HepG2 (cell line): ENCODE results near the gene TET2. TPM values are rescaled to one million over a fixed set of nuclear protein-coding genes. Genes with fewer than 3 reads are reported as not detected.

Experiments used
- ATAC-seq: fragments of 200-7000 bp; cut with Tn5 transposase; 3 replicates; pipeline ENCODE4 v1.9.1; 2020; ENCODE audit warnings: mild to moderate bottlenecking, moderate library complexity
- BruUV-seq: library from RNA; stranded (reverse); fragments of 400-500 nt; replicated peaks from 2 replicates; lab custom pipeline; 2021; lab: Mats Ljungman, UMichigan
- CTCF ChIA-PET: fragments of 300-600 bp; formaldehyde crosslinking; extraction: SDS; loops from one replicate; lab custom pipeline; 2021; ENCODE audit warnings: low total read pairs, inconsistent platforms, low intra/inter-chr PET ratio; lab: Yijun Ruan, JAX
- POLR2A ChIA-PET: fragments of 350-600 bp; sonication (Branson Sonifier 250); formaldehyde crosslinking; loops from one replicate; lab custom pipeline; 2020; ENCODE audit warnings: antibody characterized with exemption, inconsistent platforms; lab: Yijun Ruan, JAX
- DNase-seq: peaks from one replicate; pipeline ENCODE4 v3.0.0-alpha.2; 2015; ENCODE audit warnings: low spot score
- FAIRE-seq: peaks from 3 replicates; lab custom pipeline; 2011; peaks lifted over from hg19 to GRCh38; lab: Jason Lieb, UNC
- H2AFZ ChIP-seq: one replicate; pipeline ENCODE4 v1.6.1; 2011; ENCODE audit warnings: low read length, inconsistent platforms
- H3K27ac ChIP-seq: fragments of 300-600 bp; 3 replicates; pipeline ENCODE4 v1.8.0; 2011; ENCODE audit warnings: mixed run types, mild to moderate bottlenecking, mixed read lengths, low read length, inconsistent platforms; ENCODE audit not compliant: insufficient read depth; ENCODE audit errors: extremely low read length
- H3K27me3 ChIP-seq, 2 experiments: fragments of 200-600 bp in 1 of 2; 2 replicates in 1 of 2; 3 replicates in 1 of 2; pipeline versions ENCODE4 v1.6.0 to v1.8.0; 2011; ENCODE audit warnings: low read length in 2 of 2, mild to moderate bottlenecking in 2 of 2, moderate library complexity in 2 of 2, inconsistent platforms in 1 of 2; ENCODE audit not compliant: insufficient read depth in 2 of 2, control insufficient read depth in 1 of 2
- H3K36me3 ChIP-seq, 2 experiments: fragments of 200-600 bp in 1 of 2; replicated peaks in 1 of 2; 2 replicates in 1 of 2; 3 replicates in 1 of 2; pipeline versions ENCODE4 v1.5.1 to v1.8.0; 2011; ENCODE audit warnings: low read length in 2 of 2, inconsistent platforms in 1 of 2; ENCODE audit not compliant: insufficient read depth in 2 of 2, control insufficient read depth in 1 of 2
- H3K4me1 ChIP-seq: 2 replicates; pipeline ENCODE4 v1.5.1; 2012; ENCODE audit warnings: low read length, inconsistent platforms; ENCODE audit not compliant: insufficient read depth
- H3K4me2 ChIP-seq: 2 replicates; pipeline ENCODE4 v1.6.0; 2011; ENCODE audit warnings: low read depth, low read length, inconsistent platforms
- H3K4me3 ChIP-seq, 3 experiments: fragments of 200-600 bp in 1 of 3; sonication (generic), shearing (Covaris generic) in 1 of 3; replicated peaks in 1 of 3; 2 replicates each; pipeline ENCODE4 v1.5.1; 2011 to 2016; ENCODE audit warnings: low read length in 3 of 3, inconsistent platforms in 2 of 3, low read depth in 2 of 3, mild to moderate bottlenecking in 2 of 3, control low read depth in 1 of 3, mixed read lengths in 1 of 3; ENCODE audit not compliant: insufficient read depth in 1 of 3
- H3K79me2 ChIP-seq: one replicate; pipeline ENCODE4 v1.6.1; 2011; ENCODE audit warnings: low read length, inconsistent platforms; ENCODE audit not compliant: insufficient read depth
- H3K9ac ChIP-seq: 2 replicates; pipeline ENCODE4 v1.6.0; 2011; ENCODE audit warnings: mild to moderate bottlenecking, low read depth, low read length, inconsistent platforms; ENCODE audit not compliant: insufficient read depth
- H3K9me3 ChIP-seq: 2 replicates; pipeline ENCODE4 v1.5.1; 2012; ENCODE audit warnings: mild to moderate bottlenecking, low read length
- H4K20me1 ChIP-seq: 2 replicates; pipeline ENCODE4 v1.6.0; 2011; ENCODE audit warnings: inconsistent platforms, mild to moderate bottlenecking, low read length, moderate library complexity; ENCODE audit not compliant: insufficient read depth
- FOXA1 ChIP-seq, 2 experiments: fragments of 450-650 bp in 1 of 2; sonication (generic) in 1 of 2; formaldehyde crosslinking in 1 of 2; IDR thresholded peaks; 2 replicates each; pipeline versions ENCODE4 v1.4.0 to v1.6.1; 2016 to 2020; ENCODE audit warnings: missing genetic modification reagents in 1 of 2
- MED8 ChIP-seq: sonication (generic); formaldehyde crosslinking; IDR thresholded peaks from 2 replicates; pipeline ENCODE4 v1.8.1; 2023; ENCODE audit warnings: mild to moderate bottlenecking, missing genetic modification reagents; ENCODE audit not compliant: insufficient replicate concordance
- MIXL1 ChIP-seq: IDR thresholded peaks from 2 replicates; pipeline ENCODE4 v1.6.1; 2016
- SNAPC4 ChIP-seq: sonication (generic); formaldehyde crosslinking; IDR thresholded peaks from 2 replicates; pipeline ENCODE4 v1.4.0; 2020; ENCODE audit warnings: mild to moderate bottlenecking, missing genetic modification reagents
- SP140L ChIP-seq: sonication (generic); formaldehyde crosslinking; IDR thresholded peaks from 2 replicates; pipeline ENCODE4 v1.4.0; 2020; ENCODE audit warnings: missing genetic modification reagents, borderline replicate concordance
- ZBTB40 ChIP-seq, 2 experiments: fragments of 450-650 bp in 1 of 2; sonication (generic) in 1 of 2; formaldehyde crosslinking in 1 of 2; IDR thresholded peaks; 2 replicates each; pipeline versions ENCODE4 v1.6.1 to v1.8.0; 2016 to 2022; ENCODE audit warnings: antibody characterized with exemption in 1 of 2, mild to moderate bottlenecking in 1 of 2, missing genetic modification reagents in 1 of 2
- WGBS: methylation state at CpG from one replicate; pipeline ENCODE4 v1.1.6; 2017; ENCODE audit warnings: low lambda C conversion rate; 5-methylcytosine and 5-hydroxymethylcytosine counted together
- in situ Hi-C: cut with HindIII; loops from 2 replicates; pipeline ENCODE4 v1.10.0; 2017; ENCODE audit warnings: low pct_unique_long_range_greater_than_20kb; ENCODE audit not compliant: extremely low pct_ligation_motif_present
- intact Hi-C: fragments of 100-400 bp; cut with micrococcal nuclease; formaldehyde crosslinking; loops from one replicate; pipeline ENCODE4 v1.10.0; 2022; ENCODE audit not compliant: unreplicated experiment
- polyA plus RNA-seq, 8 experiments: library from polyadenylated mRNA; depleted of rRNA in 3 of 8; stranded (reverse) in 7 of 8; unstranded in 1 of 8; fragments of >200 nt; fragmentation: Illumina TruSeq in 4 of 8; extraction: Trizol in 4 of 8; gene quantifications; 2 replicates each; pipeline versions ENCODE4 v1.2.1 to v1.2.3, GENCODE V29; 2011 to 2016; ENCODE audit warnings: low read depth in 4 of 8, missing spikeins in 1 of 8, mixed read lengths in 1 of 8; ENCODE audit not compliant: insufficient read depth in 1 of 8
- total RNA-seq, 5 experiments: library from RNA; depleted of rRNA; stranded (reverse); fragments of >200 nt; fragmentation: Illumina TruSeq; extraction: Trizol; gene quantifications; 2 replicates each; pipeline ENCODE4 v1.2.3, GENCODE V29; 2016; ENCODE audit warnings: low read depth in 1 of 5

The TET2 gene
- total and polyA plus RNA-seq, 2 of the 13 experiments (the other 11 are each of a cell fraction or from before 2014, with no cell fraction given): 4.7 to 4.8 TPM

- FAIRE-seq: no peak
- DNase-seq: no peak
- ChIA-PET POLR2A (no interaction called here), CTCF (no interaction called here)
- Histone ChIP-seq H3K9me3 (no peaks in the 10 kb centered on the region), H3K4me1 (no peaks in the 10 kb centered on the region), H3K9ac (no peak overlapping the region), H3K27me3 (no peaks in the 10 kb centered on the region), H4K20me1 (no peaks in the 10 kb centered on the region), H3K27ac (no peak overlapping the region), H3K36me3 (no peaks in the 10 kb centered on the region), H2AFZ (no peak overlapping the region), H3K4me2 (no peak overlapping the region), H3K4me3 (no peak overlapping the region), H3K79me2 (no peaks in the 10 kb centered on the region)
- intact Hi-C loops (no loop called here), in situ Hi-C loops (no loop called here)
- 3% methylated on average over 1 of the region's 1 CpG for WGBS
- no TSS peak for BruUV-seq
- ATAC-seq: no peak
- TF ChIP-seq SP140L (CRISPR knock-in tag) (no peak), ZBTB40 (IDR thresholded peaks at IDR 0.05) (no peak), ZBTB40 (CRISPR knock-in tag; IDR thresholded peaks at IDR 0.05) (no peak), MED8 (CRISPR knock-in tag) (no peak), FOXA1 (IDR thresholded peaks at IDR 0.05) (no peak), FOXA1 (CRISPR knock-in tag; IDR thresholded peaks at IDR 0.05) (no peak), MIXL1 (no peak), SNAPC4 (CRISPR knock-in tag) (no peak)
Measured at GRCh38 chr4:105130945-105131344, 15.7 kb upstream of the TET2 start.
